Measurements from ENCODE around the gene APC.

- TF ChIP-seq, protein P1, sequence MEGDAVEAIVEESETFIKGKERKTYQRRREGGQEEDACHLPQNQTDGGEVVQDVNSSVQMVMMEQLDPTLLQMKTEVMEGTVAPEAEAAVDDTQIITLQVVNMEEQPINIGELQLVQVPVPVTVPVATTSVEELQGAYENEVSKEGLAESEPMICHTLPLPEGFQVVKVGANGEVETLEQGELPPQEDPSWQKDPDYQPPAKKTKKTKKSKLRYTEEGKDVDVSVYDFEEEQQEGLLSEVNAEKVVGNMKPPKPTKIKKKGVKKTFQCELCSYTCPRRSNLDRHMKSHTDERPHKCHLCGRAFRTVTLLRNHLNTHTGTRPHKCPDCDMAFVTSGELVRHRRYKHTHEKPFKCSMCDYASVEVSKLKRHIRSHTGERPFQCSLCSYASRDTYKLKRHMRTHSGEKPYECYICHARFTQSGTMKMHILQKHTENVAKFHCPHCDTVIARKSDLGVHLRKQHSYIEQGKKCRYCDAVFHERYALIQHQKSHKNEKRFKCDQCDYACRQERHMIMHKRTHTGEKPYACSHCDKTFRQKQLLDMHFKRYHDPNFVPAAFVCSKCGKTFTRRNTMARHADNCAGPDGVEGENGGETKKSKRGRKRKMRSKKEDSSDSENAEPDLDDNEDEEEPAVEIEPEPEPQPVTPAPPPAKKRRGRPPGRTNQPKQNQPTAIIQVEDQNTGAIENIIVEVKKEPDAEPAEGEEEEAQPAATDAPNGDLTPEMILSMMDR (IDR thresholded peaks at IDR 0.05) = no peak
- TF ChIP-seq, protein P2, sequence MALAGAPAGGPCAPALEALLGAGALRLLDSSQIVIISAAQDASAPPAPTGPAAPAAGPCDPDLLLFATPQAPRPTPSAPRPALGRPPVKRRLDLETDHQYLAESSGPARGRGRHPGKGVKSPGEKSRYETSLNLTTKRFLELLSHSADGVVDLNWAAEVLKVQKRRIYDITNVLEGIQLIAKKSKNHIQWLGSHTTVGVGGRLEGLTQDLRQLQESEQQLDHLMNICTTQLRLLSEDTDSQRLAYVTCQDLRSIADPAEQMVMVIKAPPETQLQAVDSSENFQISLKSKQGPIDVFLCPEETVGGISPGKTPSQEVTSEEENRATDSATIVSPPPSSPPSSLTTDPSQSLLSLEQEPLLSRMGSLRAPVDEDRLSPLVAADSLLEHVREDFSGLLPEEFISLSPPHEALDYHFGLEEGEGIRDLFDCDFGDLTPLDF (CRISPR knock-in tag; IDR thresholded peaks at IDR 0.05) = no peak
- TF ChIP-seq, protein P3, sequence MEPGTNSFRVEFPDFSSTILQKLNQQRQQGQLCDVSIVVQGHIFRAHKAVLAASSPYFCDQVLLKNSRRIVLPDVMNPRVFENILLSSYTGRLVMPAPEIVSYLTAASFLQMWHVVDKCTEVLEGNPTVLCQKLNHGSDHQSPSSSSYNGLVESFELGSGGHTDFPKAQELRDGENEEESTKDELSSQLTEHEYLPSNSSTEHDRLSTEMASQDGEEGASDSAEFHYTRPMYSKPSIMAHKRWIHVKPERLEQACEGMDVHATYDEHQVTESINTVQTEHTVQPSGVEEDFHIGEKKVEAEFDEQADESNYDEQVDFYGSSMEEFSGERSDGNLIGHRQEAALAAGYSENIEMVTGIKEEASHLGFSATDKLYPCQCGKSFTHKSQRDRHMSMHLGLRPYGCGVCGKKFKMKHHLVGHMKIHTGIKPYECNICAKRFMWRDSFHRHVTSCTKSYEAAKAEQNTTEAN (CRISPR knock-in tag; IDR thresholded peaks at IDR 0.05) = no peak
- no peak for TF ChIP-seq CREM (CRISPR knock-in tag; IDR thresholded peaks at IDR 0.05)
- no peak for TF ChIP-seq NR3C1 (CRISPR knock-in tag; conservative IDR thresholded peaks at IDR 0.05; ENCODE audit: low read depth)
- TF ChIP-seq ZNF671 (CRISPR knock-in tag; IDR thresholded peaks at IDR 0.05) = no peak
- TF ChIP-seq SMAD3 (CRISPR knock-in tag; IDR thresholded peaks at IDR 0.05; ENCODE audit: borderline replicate concordance) = no peak
- TF ChIP-seq NFE2L1 (CRISPR knock-in tag; IDR thresholded peaks at IDR 0.05) = no peak
- no peak for TF ChIP-seq MAX (CRISPR knock-in tag; IDR thresholded peaks at IDR 0.05)
- TF ChIP-seq PREB (CRISPR knock-in tag; IDR thresholded peaks at IDR 0.05; ENCODE audit: borderline replicate concordance) = no peak
- TF ChIP-seq ELF4 (CRISPR knock-in tag; IDR thresholded peaks at IDR 0.05; ENCODE audit: low read depth) = no peak
- no peak for TF ChIP-seq FOXJ3 (CRISPR knock-in tag; IDR thresholded peaks at IDR 0.05; ENCODE audit: borderline replicate concordance)
- no peak for TF ChIP-seq FOXK1 (CRISPR knock-in tag; IDR thresholded peaks at IDR 0.05)
- TF ChIP-seq MYBL2 (CRISPR knock-in tag; IDR thresholded peaks at IDR 0.05) = no peak
These were observed 20.1 kb upstream of the APC start for GRCh38 chr5:112717506-112718082.

All from WTC11 (cell line).